ENCODE measurements around the gene MAP2. TPM values are rescaled to one million over a fixed set of nuclear protein-coding genes. Genes with fewer than 3 reads are reported as not detected.

Gene MAP2
- total RNA-seq, 1 donor from 2014 or later = 8.2 TPM

GRCh38 chr2:209523041-209523740 is 99.3 kb downstream of the MAP2 start:
- TF ChIP-seq, protein P1, sequence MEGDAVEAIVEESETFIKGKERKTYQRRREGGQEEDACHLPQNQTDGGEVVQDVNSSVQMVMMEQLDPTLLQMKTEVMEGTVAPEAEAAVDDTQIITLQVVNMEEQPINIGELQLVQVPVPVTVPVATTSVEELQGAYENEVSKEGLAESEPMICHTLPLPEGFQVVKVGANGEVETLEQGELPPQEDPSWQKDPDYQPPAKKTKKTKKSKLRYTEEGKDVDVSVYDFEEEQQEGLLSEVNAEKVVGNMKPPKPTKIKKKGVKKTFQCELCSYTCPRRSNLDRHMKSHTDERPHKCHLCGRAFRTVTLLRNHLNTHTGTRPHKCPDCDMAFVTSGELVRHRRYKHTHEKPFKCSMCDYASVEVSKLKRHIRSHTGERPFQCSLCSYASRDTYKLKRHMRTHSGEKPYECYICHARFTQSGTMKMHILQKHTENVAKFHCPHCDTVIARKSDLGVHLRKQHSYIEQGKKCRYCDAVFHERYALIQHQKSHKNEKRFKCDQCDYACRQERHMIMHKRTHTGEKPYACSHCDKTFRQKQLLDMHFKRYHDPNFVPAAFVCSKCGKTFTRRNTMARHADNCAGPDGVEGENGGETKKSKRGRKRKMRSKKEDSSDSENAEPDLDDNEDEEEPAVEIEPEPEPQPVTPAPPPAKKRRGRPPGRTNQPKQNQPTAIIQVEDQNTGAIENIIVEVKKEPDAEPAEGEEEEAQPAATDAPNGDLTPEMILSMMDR (IDR thresholded peaks at IDR 0.05; ENCODE audit: insufficient read depth, low read length, severe bottlenecking) = no peak
- no peak for FAIRE-seq

DNA sequence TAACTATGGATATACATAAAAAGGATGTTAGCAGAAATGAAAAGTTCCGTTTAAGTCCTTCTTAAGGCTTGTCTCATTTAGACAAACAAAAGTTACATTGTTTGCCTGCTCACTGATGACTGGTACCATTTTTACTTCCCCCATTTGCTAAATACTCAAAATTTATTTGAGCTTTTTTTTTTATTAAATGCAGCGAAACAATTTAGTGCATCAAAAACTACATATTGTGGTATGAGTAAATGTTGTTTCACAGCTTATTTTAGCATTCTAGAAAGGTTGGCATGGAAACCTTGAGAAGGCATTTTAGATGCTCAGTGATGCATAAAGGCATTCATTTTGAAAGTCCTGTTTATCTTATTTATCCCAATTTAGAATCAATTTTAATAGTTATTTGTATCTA is 100.0 kb downstream of the MAP2 start:
- no peaks in the 10 kb centered on the region for H3K27me3 ChIP-seq (ENCODE audit: control insufficient read depth, insufficient read depth, low read length)
- H3K4me3 ChIP-seq (ENCODE audit: low read depth, low read length) = no peak overlapping the region
- TF ChIP-seq, protein P1 (IDR thresholded peaks at IDR 0.05; ENCODE audit: insufficient read depth, low read length, severe bottlenecking) = no peak
- no peak for FAIRE-seq
- H3K36me3 ChIP-seq (ENCODE audit: control insufficient read depth, insufficient read depth, low read length) = no peaks in the 10 kb centered on the region
- DNase-seq (ENCODE audit: low read depth) = no peak

More at GRCh38 chr2:209523041-209523740, 99.3 kb downstream of the MAP2 start:
- no peaks in the 10 kb centered on the region for H3K36me3 ChIP-seq (ENCODE audit: control insufficient read depth, insufficient read depth, low read length)
- DNase-seq (ENCODE audit: low read depth) = no peak
- no peaks in the 10 kb centered on the region for H3K27me3 ChIP-seq (ENCODE audit: control insufficient read depth, insufficient read depth, low read length)
- H3K4me3 ChIP-seq (ENCODE audit: low read depth, low read length) = no peak overlapping the region

GRCh38 chr2:209525331-209525730 is 101.5 kb downstream of the MAP2 start:
- DNase-seq (ENCODE audit: low read depth) (no peak), FAIRE-seq (no peak)
- TF ChIP-seq, protein P1 (IDR thresholded peaks at IDR 0.05; ENCODE audit: insufficient read depth, low read length, severe bottlenecking) = no peak
- no peaks in the 10 kb centered on the region for H3K36me3 ChIP-seq (ENCODE audit: control insufficient read depth, insufficient read depth, low read length)
- no peak overlapping the region for H3K4me3 ChIP-seq (ENCODE audit: low read depth, low read length)
- no peaks in the 10 kb centered on the region for H3K27me3 ChIP-seq (ENCODE audit: control insufficient read depth, insufficient read depth, low read length)

DNA sequence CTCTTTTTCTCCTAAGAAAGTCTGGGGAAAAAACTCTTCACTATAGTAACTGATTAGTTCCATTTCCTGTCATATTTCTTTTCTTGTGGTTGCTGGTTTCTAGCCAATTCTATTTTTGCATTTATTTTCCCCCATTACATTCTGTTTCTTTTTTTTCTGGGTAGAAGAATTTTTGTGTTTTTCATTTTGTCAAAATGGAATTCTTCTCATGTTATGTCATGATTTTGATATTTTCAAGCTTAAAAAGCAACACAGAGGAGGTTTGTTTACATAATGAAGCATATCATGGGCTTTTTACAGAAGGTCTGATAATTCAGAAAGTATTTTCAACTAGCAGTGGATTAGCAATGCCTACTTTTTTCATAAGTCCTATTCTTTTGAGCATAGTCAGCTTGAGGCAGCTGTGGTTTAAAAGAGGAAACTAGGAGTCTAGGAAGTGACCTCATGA is 102.0 kb downstream of the MAP2 start:
- DNase-seq (ENCODE audit: low read depth) (peak; percentile 69), FAIRE-seq (no peak)
- no peak overlapping the region for H3K4me3 ChIP-seq (ENCODE audit: low read depth, low read length)
- H3K27me3 ChIP-seq (ENCODE audit: control insufficient read depth, insufficient read depth, low read length) = no peaks in the 10 kb centered on the region
- H3K36me3 ChIP-seq (ENCODE audit: control insufficient read depth, insufficient read depth, low read length) = no peaks in the 10 kb centered on the region
- TF ChIP-seq, protein P1 (IDR thresholded peaks at IDR 0.05; ENCODE audit: insufficient read depth, low read length, severe bottlenecking) = no peak

- FAIRE-seq (no peak), DNase-seq (ENCODE audit: low read depth) (no peak)
- Histone ChIP-seq H3K27me3 (ENCODE audit: control insufficient read depth, insufficient read depth, low read length) (no peaks in the 10 kb centered on the region), H3K36me3 (ENCODE audit: control insufficient read depth, insufficient read depth, low read length) (no peaks in the 10 kb centered on the region), H3K4me3 (ENCODE audit: low read depth, low read length) (no peak overlapping the region)
- TF ChIP-seq, protein P1 (IDR thresholded peaks at IDR 0.05; ENCODE audit: insufficient read depth, low read length, severe bottlenecking) = no peak
Measured at GRCh38 chr2:209526561-209526960, 102.7 kb downstream of the MAP2 start.

DNA sequence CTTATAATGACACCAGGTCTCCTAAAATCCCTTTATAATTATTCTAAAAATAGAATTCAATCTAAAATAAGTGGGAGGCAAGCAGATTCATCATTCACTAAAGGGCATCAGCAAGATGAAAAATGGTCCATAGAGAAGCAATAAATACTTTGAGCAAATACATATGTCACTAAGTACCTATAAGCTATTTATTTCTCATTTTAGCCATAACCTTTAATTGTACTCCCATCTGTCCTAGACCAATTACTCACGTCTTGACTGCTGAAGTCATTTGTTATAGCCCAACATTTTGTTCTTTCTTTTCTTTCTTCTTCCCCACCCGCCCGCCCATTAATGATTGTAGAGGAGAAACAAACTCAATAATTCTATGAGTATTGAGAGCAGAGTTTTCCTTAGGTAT is 105.7 kb downstream of the MAP2 start:
- Histone ChIP-seq H3K27me3 (ENCODE audit: control insufficient read depth, insufficient read depth, low read length) (no peaks in the 10 kb centered on the region), H3K4me3 (ENCODE audit: low read depth, low read length) (no peak overlapping the region), H3K36me3 (ENCODE audit: control insufficient read depth, insufficient read depth, low read length) (no peaks in the 10 kb centered on the region)
- TF ChIP-seq, protein P1 (IDR thresholded peaks at IDR 0.05; ENCODE audit: insufficient read depth, low read length, severe bottlenecking) = no peak
- DNase-seq (ENCODE audit: low read depth) (no peak), FAIRE-seq (no peak)

All from bronchial epithelial cell (primary cell).